Muscle of leg (tissue), 11 donors: ENCODE data around the gene ASF1A. TPM values are rescaled to one million over a fixed set of nuclear protein-coding genes. Genes with fewer than 3 reads are reported as not detected.

Experiments
- DNase-seq: peaks from one replicate; pipeline ENCODE4 v3.0.0; 2013
- H3K27ac ChIP-seq: one replicate; pipeline ENCODE4 v1.5.1; 2013; ENCODE audit warnings: mild to moderate bottlenecking, low read length, control low read depth
- H3K27me3 ChIP-seq: one replicate; pipeline ENCODE4 v1.6.1; 2013; ENCODE audit warnings: low read length; ENCODE audit not compliant: control insufficient read depth, insufficient read depth
- H3K36me3 ChIP-seq: one replicate; pipeline ENCODE4 v1.6.1; 2013; ENCODE audit warnings: low read length; ENCODE audit not compliant: control insufficient read depth, insufficient read depth
- H3K4me1 ChIP-seq: one replicate; pipeline ENCODE4 v1.6.1; 2013; ENCODE audit warnings: low read length; ENCODE audit not compliant: control insufficient read depth, insufficient read depth
- H3K4me3 ChIP-seq: one replicate; pipeline ENCODE4 v1.5.1; 2013; ENCODE audit warnings: low read length, control low read depth
- H3K9me3 ChIP-seq: replicated peaks from 2 replicates; pipeline ENCODE4 v1.6.1; 2013; ENCODE audit warnings: low read depth, low read length; ENCODE audit not compliant: control insufficient read depth
- WGBS: methylation state at CpG from one replicate; pipeline ENCODE4 v1.1.5; 2013; ENCODE audit warnings: missing lambda C conversion rate; ENCODE audit not compliant: insufficient coverage; 5-methylcytosine and 5-hydroxymethylcytosine counted together
- polyA plus RNA-seq, 8 donors: library from polyadenylated mRNA; unstranded; fragments of 120-200 nt; gene quantifications; one replicate each; pipeline versions ENCODE4 v1.2.1 to v1.2.3, GENCODE V29; 2013; ENCODE audit warnings: inconsistent platforms in 1 of 8, low replicate concordance in 1 of 8; ENCODE audit not compliant: insufficient read length in 8 of 8, insufficient read depth in 1 of 8
- total RNA-seq: library from RNA; stranded (reverse); fragments of 120-200 nt; gene quantifications from one replicate; pipeline ENCODE4 v1.2.4, GENCODE V29; 2013

The ASF1A gene
- total and polyA plus RNA-seq, 9 donors: 14.3 to 20.2 (median 17.0) TPM

DNA sequence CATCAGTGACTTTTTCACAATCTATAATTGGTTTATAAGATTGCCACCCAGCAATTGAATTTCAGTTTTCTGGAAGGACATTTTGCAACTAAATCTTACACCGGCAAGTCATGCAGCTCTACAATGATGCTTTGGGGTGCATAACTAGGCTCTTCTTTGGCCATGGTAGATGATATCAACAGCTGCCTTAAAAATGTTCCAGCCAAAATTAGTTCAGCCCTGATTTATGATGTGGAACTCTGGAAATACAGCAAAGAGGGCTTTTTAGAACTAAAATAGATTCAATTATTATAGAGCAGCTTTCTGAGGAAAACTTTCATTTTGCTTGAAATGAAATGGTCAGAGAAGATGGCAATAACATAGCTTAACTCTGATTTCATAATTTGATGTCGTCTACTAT is 59.4 kb downstream of the ASF1A start:
- H3K9me3 ChIP-seq: peaks cover 4% of the 10 kb centered on the region
- DNase-seq: peak; percentile 56
- WGBS: no CpG with 5 or more reads among the region's 2 CpGs
- no peaks in the 10 kb centered on the region for H3K27me3 ChIP-seq
- no peak overlapping the region for H3K27ac ChIP-seq
- H3K36me3 ChIP-seq: no peaks in the 10 kb centered on the region
- H3K4me1 ChIP-seq: peaks cover 2% of the 10 kb centered on the region
- H3K4me3 ChIP-seq: no peak overlapping the region

Other genes starting within 250 kb of the ASF1A start
- gene CEP85L, start 242.6 kb upstream of the ASF1A start, total RNA-seq: 41.9 TPM
- 10 to 100 TPM; 12.2 to 21.0 (median 14.5) TPM for gene CEP85L, start 242.6 kb upstream of the ASF1A start, polyA plus RNA-seq
- gene MCM9, start 41.0 kb downstream of the ASF1A start, total RNA-seq: 11.9 TPM
- 10 to 100 TPM; 10.1 to 14.5 (median 12.5) TPM for gene MCM9, start 41.0 kb downstream of the ASF1A start, polyA plus RNA-seq
- gene FAM184A, start 184.5 kb downstream of the ASF1A start, total RNA-seq: 7.0 TPM
- 10 to 100 TPM in 5 of 8 donors, 1 to 10 TPM in 3; 8.2 to 13.7 (median 11.2) TPM for gene FAM184A, start 184.5 kb downstream of the ASF1A start, polyA plus RNA-seq